Measurements from ENCODE around the gene RPL36AL.

The RPL36AL gene

GRCh38 chr14:49579841-49580240, 40.6 kb downstream of the RPL36AL start:
- no peak for DNase-seq

- no peak for DNase-seq
Observed at GRCh38 chr14:49578141-49578540, 42.3 kb downstream of the RPL36AL start.

GRCh38 chr14:49574038-49574437, 46.4 kb downstream of the RPL36AL start:
- no peak for DNase-seq

- DNase-seq: no peak
Observed at GRCh38 chr14:49569281-49569680, 51.1 kb downstream of the RPL36AL start.
